ENCODE data around the gene UMAD1.

- TF ChIP-seq CTCF (IDR thresholded peaks at IDR 0.05; ENCODE audit: low read length) (no peak), EZH2 (optimal IDR thresholded peaks at IDR 0.05; ENCODE audit: low read depth, low read length) (no peak)
Measured at GRCh38 chr7:7614018-7614741, 26.4 kb upstream of the UMAD1 start.

Measured in MM.1S (cell line).